ENCODE data around the gene GTF2E1. TPM values are rescaled to one million over a fixed set of nuclear protein-coding genes. Genes with fewer than 3 reads are reported as not detected.
"Not testable (repeated sequence)": the region's sequence is repeated elsewhere in the genome, so short reads cannot be mapped to it uniquely, and the experiment has no call there.

GTF2E1 gene
- total RNA-seq, 1 donor from 2014 or later: 9.1 TPM

DNA sequence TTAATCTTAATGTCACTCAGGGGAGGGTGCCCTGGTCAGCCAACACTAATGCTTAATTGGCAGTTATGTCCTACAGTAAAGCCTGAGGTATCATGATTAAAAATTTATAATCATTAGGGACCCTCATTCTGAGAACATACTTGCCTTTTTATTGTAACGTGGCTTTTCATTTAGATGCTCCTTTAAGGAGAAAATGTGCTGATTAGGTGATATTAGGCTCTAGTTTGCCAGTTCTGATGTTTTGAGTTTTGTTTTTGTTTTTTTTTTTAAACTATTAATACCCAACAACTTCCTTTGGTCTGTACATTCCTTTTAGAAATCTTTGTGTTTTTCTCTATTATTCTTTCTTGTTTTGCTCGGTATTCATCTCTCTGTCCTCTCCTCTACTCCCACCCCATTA, 10.3 kb downstream of the GTF2E1 start:
- H3K27ac ChIP-seq: no peak overlapping the region
- H3K4me1 ChIP-seq: peaks cover 12% of the 10 kb centered on the region
- no peaks in the 10 kb centered on the region for H3K9me3 ChIP-seq
- TF ChIP-seq POLR2AphosphoS5 (IDR thresholded peaks at IDR 0.05; ENCODE audit: insufficient read depth in 1 of 2, low read depth in 1 of 2): no peak
- no peak for TF ChIP-seq POLR2A (IDR thresholded peaks at IDR 0.05)
- TF ChIP-seq, protein P1, sequence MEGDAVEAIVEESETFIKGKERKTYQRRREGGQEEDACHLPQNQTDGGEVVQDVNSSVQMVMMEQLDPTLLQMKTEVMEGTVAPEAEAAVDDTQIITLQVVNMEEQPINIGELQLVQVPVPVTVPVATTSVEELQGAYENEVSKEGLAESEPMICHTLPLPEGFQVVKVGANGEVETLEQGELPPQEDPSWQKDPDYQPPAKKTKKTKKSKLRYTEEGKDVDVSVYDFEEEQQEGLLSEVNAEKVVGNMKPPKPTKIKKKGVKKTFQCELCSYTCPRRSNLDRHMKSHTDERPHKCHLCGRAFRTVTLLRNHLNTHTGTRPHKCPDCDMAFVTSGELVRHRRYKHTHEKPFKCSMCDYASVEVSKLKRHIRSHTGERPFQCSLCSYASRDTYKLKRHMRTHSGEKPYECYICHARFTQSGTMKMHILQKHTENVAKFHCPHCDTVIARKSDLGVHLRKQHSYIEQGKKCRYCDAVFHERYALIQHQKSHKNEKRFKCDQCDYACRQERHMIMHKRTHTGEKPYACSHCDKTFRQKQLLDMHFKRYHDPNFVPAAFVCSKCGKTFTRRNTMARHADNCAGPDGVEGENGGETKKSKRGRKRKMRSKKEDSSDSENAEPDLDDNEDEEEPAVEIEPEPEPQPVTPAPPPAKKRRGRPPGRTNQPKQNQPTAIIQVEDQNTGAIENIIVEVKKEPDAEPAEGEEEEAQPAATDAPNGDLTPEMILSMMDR (IDR thresholded peaks at IDR 0.05): no peak
- H3K27me3 ChIP-seq: no peaks in the 10 kb centered on the region
- DNase-seq (ENCODE audit: extremely low spot score in 2 of 2): no peak
- peaks cover 0 to 12% of the 10 kb centered on the region in 2 donors for H3K36me3 ChIP-seq
- H3K4me3 ChIP-seq: no peak overlapping the region
- intact Hi-C loops (cut with DNase I): no loop called here

DNA sequence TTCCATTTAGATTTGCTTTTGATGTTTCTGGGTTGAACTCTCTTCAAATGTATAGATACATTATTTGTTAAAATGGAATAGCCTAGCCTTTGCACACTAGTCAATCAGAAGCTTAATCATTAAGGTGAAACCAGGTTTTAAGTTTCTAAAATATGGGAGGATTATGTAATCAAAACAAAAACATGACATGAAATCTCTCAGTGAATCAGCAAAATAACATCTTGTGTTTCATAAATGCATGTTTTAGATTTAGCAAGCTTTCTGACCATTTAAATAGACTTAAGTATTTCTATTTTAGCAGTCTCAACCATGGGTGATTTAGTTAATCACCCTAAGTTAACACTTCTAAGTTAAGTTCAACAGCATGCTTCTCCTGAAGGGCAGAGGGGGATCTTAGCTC, 11.3 kb downstream of the GTF2E1 start:
- DNase-seq (ENCODE audit: extremely low spot score in 2 of 2): no peak
- Histone ChIP-seq H3K36me3 (peaks cover 0 to 12% of the 10 kb centered on the region in 2 donors), H3K9me3 (no peaks in the 10 kb centered on the region), H3K27ac (no peak overlapping the region), H3K4me3 (no peak overlapping the region), H3K4me1 (peaks cover 12% of the 10 kb centered on the region), H3K27me3 (no peaks in the 10 kb centered on the region)
- TF ChIP-seq, protein P1 (IDR thresholded peaks at IDR 0.05): no peak
- TF ChIP-seq POLR2A (IDR thresholded peaks at IDR 0.05): no peak
- intact Hi-C loops (cut with DNase I): no loop called here

DNA sequence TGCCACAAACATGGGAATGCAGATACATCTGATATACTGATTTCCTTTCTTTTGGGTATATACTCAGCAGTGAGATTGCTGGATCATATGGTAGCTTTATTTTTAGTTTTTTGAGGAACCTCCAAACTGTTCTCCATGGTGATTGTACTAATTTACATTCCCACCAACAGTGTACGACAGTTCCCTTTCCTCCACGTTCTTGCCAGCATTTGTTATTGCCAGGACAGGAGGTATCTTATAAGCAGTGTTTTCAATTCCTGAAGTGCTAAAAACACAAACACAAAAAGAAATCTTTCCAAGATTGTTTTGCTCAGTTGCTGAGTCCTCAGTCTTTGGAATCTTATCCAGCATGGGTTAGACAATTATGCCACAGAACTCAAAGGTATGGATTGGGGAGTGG, 13.5 kb downstream of the GTF2E1 start:
- Histone ChIP-seq H3K4me3 (no peak overlapping the region), H3K36me3 (peaks cover 0 to 6% of the 10 kb centered on the region in 2 donors), H3K27ac (no peak overlapping the region), H3K9me3 (no peaks in the 10 kb centered on the region), H3K27me3 (no peaks in the 10 kb centered on the region), H3K4me1 (no peaks in the 10 kb centered on the region)
- DNase-seq (ENCODE audit: extremely low spot score in 2 of 2): no peak
- intact Hi-C loops (cut with DNase I): no loop called here
- TF ChIP-seq POLR2AphosphoS5 (IDR thresholded peaks at IDR 0.05; ENCODE audit: insufficient read depth in 1 of 2, low read depth in 1 of 2) (no peak), POLR2A (IDR thresholded peaks at IDR 0.05) (no peak)
- TF ChIP-seq, protein P1 (IDR thresholded peaks at IDR 0.05): no peak

DNA sequence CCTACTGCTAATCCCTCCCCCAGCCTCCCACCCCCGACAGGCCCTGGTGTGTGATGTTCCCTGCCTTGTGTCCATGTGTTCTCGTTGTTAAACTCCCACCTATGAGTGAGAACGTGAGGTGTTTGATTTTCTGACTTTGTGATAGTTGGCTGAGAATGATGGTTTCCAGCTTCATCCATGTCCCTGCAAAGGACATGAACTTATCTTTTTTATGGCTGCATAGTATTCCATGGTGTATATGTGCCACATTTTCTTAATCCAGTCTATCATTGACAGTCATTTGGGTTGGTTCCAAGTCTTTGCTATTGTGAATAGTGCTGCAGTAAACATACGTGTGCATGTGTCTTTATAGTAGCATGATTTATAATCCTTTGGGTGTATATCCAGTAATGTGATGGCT, 16.0 kb downstream of the GTF2E1 start:
- H3K4me3 ChIP-seq, H3K9me3 ChIP-seq: not testable (repeated sequence)

DNA sequence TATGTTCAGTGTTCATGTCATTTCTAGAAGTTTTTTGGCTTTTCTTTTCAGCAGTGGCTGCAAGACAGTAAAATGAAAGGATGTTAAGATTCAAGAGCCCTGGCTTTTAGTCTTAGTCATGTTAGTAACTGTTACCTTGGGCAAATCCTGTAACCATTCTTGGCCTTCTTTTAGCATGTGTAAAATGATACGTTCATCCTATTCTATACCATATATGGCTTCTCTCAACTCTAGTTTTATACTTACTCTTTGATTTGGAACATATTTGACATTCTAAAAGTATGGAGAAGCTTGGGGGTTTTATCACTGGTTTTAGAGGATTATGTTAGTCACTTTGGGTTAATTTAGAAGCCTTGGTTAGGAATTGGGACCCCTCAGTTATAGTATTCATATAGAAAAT, 20.1 kb downstream of the GTF2E1 start:
- H3K36me3 ChIP-seq: no peaks in the 10 kb centered on the region
- no peak overlapping the region for H3K27ac ChIP-seq
- TF ChIP-seq POLR2A (IDR thresholded peaks at IDR 0.05) (no peak), POLR2AphosphoS5 (IDR thresholded peaks at IDR 0.05; ENCODE audit: insufficient read depth in 1 of 2, low read depth in 1 of 2) (no peak)
- TF ChIP-seq, protein P1 (IDR thresholded peaks at IDR 0.05): no peak
- H3K4me3 ChIP-seq: no peak overlapping the region
- DNase-seq (ENCODE audit: extremely low spot score in 2 of 2): no peak
- H3K27me3 ChIP-seq: no peaks in the 10 kb centered on the region
- H3K4me1 ChIP-seq: peaks cover 26% of the 10 kb centered on the region
- H3K9me3 ChIP-seq: no peaks in the 10 kb centered on the region
- intact Hi-C loops (cut with DNase I): no loop called here

More for the DNA sequence above, 16.0 kb downstream of the GTF2E1 start:
- H3K4me1 ChIP-seq; intact Hi-C loops (cut with DNase I); H3K27ac ChIP-seq; H3K27me3 ChIP-seq; DNase-seq (ENCODE audit: extremely low spot score in 2 of 2); H3K36me3 ChIP-seq: not testable (repeated sequence)

DNA sequence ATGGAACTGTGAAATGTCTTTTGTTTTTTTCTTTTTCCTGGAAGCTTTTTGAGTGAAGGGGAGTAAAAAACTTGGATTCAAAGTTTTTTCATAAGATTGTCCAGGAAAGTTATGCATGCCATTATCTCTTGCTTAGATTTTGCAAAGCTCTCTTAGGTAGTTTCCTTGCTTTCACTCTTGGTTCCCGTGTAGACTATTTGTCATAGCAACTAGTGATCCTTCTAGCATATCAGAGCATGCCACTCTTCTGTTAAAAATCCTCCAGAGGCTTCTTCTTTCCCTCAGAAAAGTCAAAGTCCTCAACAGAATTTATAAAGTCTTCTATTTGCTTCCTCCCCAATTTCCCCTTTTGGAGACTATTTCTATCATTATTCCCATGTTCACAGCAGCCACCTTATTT, 21.1 kb downstream of the GTF2E1 start:
- Histone ChIP-seq H3K27ac (no peak overlapping the region), H3K27me3 (no peaks in the 10 kb centered on the region), H3K4me3 (no peak overlapping the region), H3K9me3 (no peaks in the 10 kb centered on the region), H3K4me1 (peaks cover 36% of the 10 kb centered on the region), H3K36me3 (no peaks in the 10 kb centered on the region)
- DNase-seq (ENCODE audit: extremely low spot score in 2 of 2): no peak
- intact Hi-C loops (cut with DNase I): no loop called here
- TF ChIP-seq, protein P1 (IDR thresholded peaks at IDR 0.05): no peak
- no peak for TF ChIP-seq POLR2A (IDR thresholded peaks at IDR 0.05)

Measured in vagina (tissue), 2 donors.